WTC11 (cell line): ENCODE measurements around the gene PGPEP1. TPM values are rescaled to one million over a fixed set of nuclear protein-coding genes. Genes with fewer than 3 reads are reported as not detected.
A peak's percentile ranks its signal among the peaks of the same experiment; 100 is the strongest.

Experiments
- ATAC-seq: fragments of 200-7000 bp; cut with Tn5 transposase; 2 replicates; pipeline ENCODE4 v1.10.0; 2021; ENCODE audit warnings: mild to moderate bottlenecking, moderate library complexity
- CTCF ChIA-PET: fragments of 300-600 bp; sonication (Branson Sonifier 250); formaldehyde crosslinking; loops from one replicate; lab custom pipeline; 2021; ENCODE audit warnings: antibody characterized with exemption; lab: Charles Lee
- POLR2A ChIA-PET: fragments of 350-600 bp; sonication (Branson Sonifier 250); formaldehyde crosslinking; loops from one replicate; lab custom pipeline; 2021; ENCODE audit warnings: antibody characterized with exemption; lab: Charles Lee
- DNase-seq: peaks from one replicate; pipeline ENCODE4 v3.0.0; 2021; ENCODE audit warnings: low spot score
- H3K27ac Mint-ChIP-seq: 2 replicates; pipeline ENCODE4 v1.8.0; 2021; ENCODE audit warnings: mixed read lengths
- H3K27me3 Mint-ChIP-seq: 2 replicates; pipeline ENCODE4 v1.8.0; 2021; ENCODE audit warnings: low read depth, mild to moderate bottlenecking, moderate library complexity, mixed read lengths
- H3K36me3 Mint-ChIP-seq: 2 replicates; pipeline ENCODE4 v1.8.0; 2021; ENCODE audit warnings: mixed read lengths
- H3K4me1 Mint-ChIP-seq: 2 replicates; pipeline ENCODE4 v1.8.0; 2022; ENCODE audit warnings: mixed read lengths
- H3K4me3 Mint-ChIP-seq: 2 replicates; pipeline ENCODE4 v1.8.0; 2021; ENCODE audit warnings: mild to moderate bottlenecking, moderate library complexity, mixed read lengths
- H3K9me3 Mint-ChIP-seq: 2 replicates; pipeline ENCODE4 v1.8.0; 2021; ENCODE audit warnings: mixed read lengths
- ATF1 ChIP-seq: sonication (generic); formaldehyde crosslinking; IDR thresholded peaks from 2 replicates; pipeline ENCODE4 v1.8.1; 2023; ENCODE audit warnings: mild to moderate bottlenecking, moderate library complexity, missing genetic modification reagents
- ATF3 ChIP-seq: sonication (generic); formaldehyde crosslinking; conservative IDR thresholded peaks from 2 replicates; pipeline ENCODE4 v1.8.1; 2022; ENCODE audit warnings: mild to moderate bottlenecking, missing genetic modification reagents
- CDX4 ChIP-seq: fragments of 250-450 bp; sonication (Bioruptor Pico); IDR thresholded peaks from 2 replicates; pipeline ENCODE4 v1.9.0; 2021; ENCODE audit warnings: moderate library complexity, mild to moderate bottlenecking, inconsistent platforms, borderline replicate concordance
- CREM ChIP-seq: sonication (generic); formaldehyde crosslinking; IDR thresholded peaks from 2 replicates; pipeline ENCODE4 v1.8.1; 2022; ENCODE audit warnings: mild to moderate bottlenecking, missing genetic modification reagents, moderate library complexity
- CTCF ChIP-seq: fragments of 200-600 bp; IDR thresholded peaks from 2 replicates; pipeline ENCODE4 v1.8.0; 2022; ENCODE audit warnings: antibody characterized with exemption
- E2F5 ChIP-seq: sonication (generic); formaldehyde crosslinking; IDR thresholded peaks from 2 replicates; pipeline ENCODE4 v1.8.1; 2022; ENCODE audit warnings: mild to moderate bottlenecking, moderate library complexity, missing genetic modification reagents
- ELF4 ChIP-seq: sonication (generic); formaldehyde crosslinking; IDR thresholded peaks from 2 replicates; pipeline ENCODE4 v1.8.1; 2022; ENCODE audit warnings: low read depth, mild to moderate bottlenecking, moderate library complexity, missing genetic modification reagents
- GRHL2 ChIP-seq: fragments of 250-450 bp; sonication (Bioruptor Pico); IDR thresholded peaks from 2 replicates; pipeline ENCODE4 v1.8.0; 2022; ENCODE audit warnings: mild to moderate bottlenecking, moderate library complexity; ENCODE audit not compliant: insufficient replicate concordance, severe bottlenecking
- MXD4 ChIP-seq: fragments of 250-450 bp; sonication (Bioruptor Pico); IDR thresholded peaks from 2 replicates; pipeline ENCODE4 v1.8.0; 2021; ENCODE audit warnings: mild to moderate bottlenecking, moderate library complexity, borderline replicate concordance
- MYBL2 ChIP-seq: sonication (generic); formaldehyde crosslinking; IDR thresholded peaks from 2 replicates; pipeline ENCODE4 v1.8.1; 2023; ENCODE audit warnings: mild to moderate bottlenecking, moderate library complexity, missing genetic modification reagents
- PREB ChIP-seq: sonication (generic); formaldehyde crosslinking; IDR thresholded peaks from 2 replicates; pipeline ENCODE4 v1.8.1; 2022; ENCODE audit warnings: mild to moderate bottlenecking, missing genetic modification reagents, moderate library complexity, borderline replicate concordance
- RORB ChIP-seq: fragments of 250-450 bp; sonication (Bioruptor Pico); IDR thresholded peaks from 2 replicates; pipeline ENCODE4 v1.9.0; 2021; ENCODE audit warnings: mild to moderate bottlenecking
- SMAD4 ChIP-seq: sonication (generic); formaldehyde crosslinking; IDR thresholded peaks from 2 replicates; pipeline ENCODE4 v1.8.0; 2022; ENCODE audit warnings: mild to moderate bottlenecking, missing genetic modification reagents
- TP53 ChIP-seq: sonication (generic); formaldehyde crosslinking; IDR thresholded peaks from 2 replicates; pipeline ENCODE4 v1.8.1; 2023; ENCODE audit warnings: mild to moderate bottlenecking, missing genetic modification reagents
- ZMAT4 ChIP-seq: fragments of 250-450 bp; sonication (Bioruptor Pico); IDR thresholded peaks from 2 replicates; pipeline ENCODE4 v1.9.0; 2021; ENCODE audit warnings: mild to moderate bottlenecking
- ZNF219 ChIP-seq: sonication (generic); formaldehyde crosslinking; IDR thresholded peaks from 2 replicates; pipeline ENCODE4 v1.8.0; 2023; ENCODE audit warnings: missing genetic modification reagents, mild to moderate bottlenecking, borderline replicate concordance
- ZNF317 ChIP-seq: sonication (generic); formaldehyde crosslinking; IDR thresholded peaks from 2 replicates; pipeline ENCODE4 v1.8.1; 2023; ENCODE audit warnings: low read depth, mild to moderate bottlenecking, moderate library complexity, missing genetic modification reagents, borderline replicate concordance
- ZNF396 ChIP-seq: fragments of 250-450 bp; sonication (Bioruptor Pico); IDR thresholded peaks from 2 replicates; pipeline ENCODE4 v1.8.0; 2021; ENCODE audit warnings: mild to moderate bottlenecking, moderate library complexity, borderline replicate concordance
- ZSCAN18 ChIP-seq: fragments of 250-450 bp; sonication (Bioruptor Pico); IDR thresholded peaks from 2 replicates; pipeline ENCODE4 v2.1.2; 2022; ENCODE audit warnings: mild to moderate bottlenecking, moderate library complexity
- total RNA-seq: library from RNA; stranded (reverse); gene quantifications from 3 replicates; pipeline ENCODE4 v1.2.3, GENCODE V29; 2021

The PGPEP1 gene
- total RNA-seq, 1 experiment from 2014 or later, result 68.1 TPM

GRCh38 chr19:18348171-18348570 lies 7.8 kb downstream of the PGPEP1 start:
- no peaks in the 10 kb centered on the region for H3K27me3 Mint-ChIP-seq

More at GRCh38 chr19:18348171-18348570, 7.8 kb downstream of the PGPEP1 start:
- TF ChIP-seq ZNF317 (CRISPR knock-in tag) (no peak), ELF4 (CRISPR knock-in tag) (no peak), MYBL2 (CRISPR knock-in tag) (no peak), PREB (CRISPR knock-in tag) (no peak), ATF3 (CRISPR knock-in tag) (no peak), ZSCAN18 (no peak), CTCF (no peak), TP53 (CRISPR knock-in tag) (no peak), ATF1 (no peak), ZNF396 (CRISPR knock-in tag) (no peak), SMAD4 (CRISPR knock-in tag) (no peak), ZMAT4 (CRISPR knock-in tag) (no peak), RORB (CRISPR knock-in tag) (no peak), GRHL2 (CRISPR knock-in tag) (no peak), CREM (CRISPR knock-in tag) (no peak), CDX4 (CRISPR knock-in tag) (no peak), E2F5 (CRISPR knock-in tag) (no peak), MXD4 (CRISPR knock-in tag) (no peak), ZNF219 (no peak)
- TF ChIP-seq, all 79 proteins: peak for 0
- ChIA-PET CTCF (interaction anchor here (0.6 to 2.7 kb wide), 5 partner anchors 38 to 241 kb away, joined by 3 to 25 read pairs (median 12); partner anchors contain the start of genes GDF15 and SSBP4), POLR2A (no interaction called here)
- DNase-seq (no peak), ATAC-seq (no peak)
- Mint-ChIP-seq H3K4me1 (peaks cover 38% of the 10 kb centered on the region), H3K36me3 (peaks cover 22% of the 10 kb centered on the region), H3K27ac (peak overlapping the region; percentile 72; the same call in 1 of the 2 replicates), H3K9me3 (no peaks in the 10 kb centered on the region), H3K4me3 (no peak overlapping the region)
